Endothelial cell of umbilical vein (primary cell): ENCODE measurements around the gene NME7. TPM values are rescaled to one million over a fixed set of nuclear protein-coding genes. Genes with fewer than 3 reads are reported as not detected.

Experiments used
- BruUV-seq: library from RNA; stranded (reverse); fragments of 400-500 nt; replicated peaks from 2 replicates; lab custom pipeline; 2021; lab: Mats Ljungman, UMichigan
- CTCF ChIA-PET: fragments of 300-600, 350-600 bp; sonication (Branson Sonifier 250); formaldehyde crosslinking; loops from one replicate; lab custom pipeline; 2021; ENCODE audit warnings: antibody characterized with exemption, inconsistent platforms; lab: Charles Lee
- POLR2A ChIA-PET: fragments of 300-600, 350-600 bp; sonication (Branson Sonifier 250); formaldehyde crosslinking; loops from one replicate; lab custom pipeline; 2021; ENCODE audit warnings: antibody characterized with exemption, inconsistent platforms; lab: Charles Lee
- DNase-seq: peaks from one replicate; pipeline ENCODE4 v3.0.0-alpha.2; 2011; ENCODE audit warnings: low read depth, low spot score
- FAIRE-seq: peaks from 2 replicates; lab custom pipeline; 2011; peaks lifted over from hg19 to GRCh38; lab: Jason Lieb, UNC
- H2AFZ ChIP-seq: 2 replicates; pipeline ENCODE4 v1.6.0; 2012; ENCODE audit warnings: low read depth, low read length, control low read depth, inconsistent platforms
- H3K27ac ChIP-seq: 2 replicates; pipeline ENCODE4 v1.5.1; 2011; ENCODE audit warnings: low read depth, mild to moderate bottlenecking, control low read depth, low read length, moderate library complexity; ENCODE audit not compliant: insufficient read depth
- H3K27me3 ChIP-seq, 2 experiments: 2 replicates each; pipeline versions ENCODE4 v1.6.0 to v1.6.1; 2011; ENCODE audit warnings: low read length in 2 of 2, mixed read lengths in 1 of 2; ENCODE audit not compliant: control insufficient read depth in 2 of 2, insufficient read depth in 2 of 2
- H3K36me3 ChIP-seq, 2 experiments: 2 replicates in 1 of 2; 3 replicates in 1 of 2; pipeline ENCODE4 v1.5.1; 2011; ENCODE audit warnings: low read length in 2 of 2, mild to moderate bottlenecking in 1 of 2, moderate library complexity in 1 of 2; ENCODE audit not compliant: control insufficient read depth in 2 of 2, insufficient read depth in 2 of 2; ENCODE audit errors: extremely low read depth in 1 of 2
- H3K4me1 ChIP-seq: 3 replicates; pipeline ENCODE4 v1.5.1; 2011; ENCODE audit warnings: mild to moderate bottlenecking, low read length; ENCODE audit not compliant: control insufficient read depth, insufficient read depth; ENCODE audit errors: extremely low read depth
- H3K4me2 ChIP-seq: 2 replicates; pipeline ENCODE4 v1.6.1; 2011; ENCODE audit warnings: low read length, control low read depth, mixed read lengths; ENCODE audit not compliant: insufficient read depth
- H3K4me3 ChIP-seq, 3 experiments: fragments of 200-600 bp in 1 of 3; sonication (generic), shearing (Covaris generic) in 1 of 3; replicated peaks in 1 of 3; 2 replicates each; pipeline ENCODE4 v1.5.1; 2011 to 2016; ENCODE audit warnings: control low read depth in 3 of 3, low read length in 3 of 3, mild to moderate bottlenecking in 2 of 3, inconsistent platforms in 1 of 3, low read depth in 1 of 3, moderate library complexity in 1 of 3; ENCODE audit not compliant: insufficient read depth in 1 of 3
- H3K79me2 ChIP-seq: 2 replicates; pipeline ENCODE4 v1.6.0; 2012; ENCODE audit warnings: low read length, inconsistent platforms; ENCODE audit not compliant: control insufficient read depth, insufficient read depth
- H3K9ac ChIP-seq: replicated peaks from 2 replicates; pipeline ENCODE3; 2011; ENCODE audit warnings: low read length, control low read depth; ENCODE audit not compliant: insufficient read depth; ENCODE audit errors: extremely low read depth
- H3K9me1 ChIP-seq: replicated peaks from 3 replicates; pipeline ENCODE4 v1.6.0; 2011; ENCODE audit warnings: mild to moderate bottlenecking, low read length; ENCODE audit not compliant: control insufficient read depth, insufficient read depth; ENCODE audit errors: extremely low read depth
- H3K9me3 ChIP-seq: replicated peaks from 2 replicates; pipeline ENCODE4 v1.5.1; 2012; ENCODE audit warnings: low read length, inconsistent platforms; ENCODE audit not compliant: control insufficient read depth, insufficient read depth
- H4K20me1 ChIP-seq: replicated peaks from 2 replicates; pipeline ENCODE3; 2011; ENCODE audit warnings: mild to moderate bottlenecking, low read length; ENCODE audit not compliant: control insufficient read depth, insufficient read depth; ENCODE audit errors: extremely low read depth
- CTCF ChIP-seq, 2 donors: IDR thresholded peaks; 1 replicate in 1 of 2; 2 replicates in 1 of 2; pipeline ENCODE4 v1.5.1; 2011; ENCODE audit warnings: low read length in 2 of 2, mild to moderate bottlenecking in 2 of 2, moderate library complexity in 2 of 2, control low read depth in 1 of 2, inconsistent platforms in 1 of 2, low read depth in 1 of 2; ENCODE audit not compliant: insufficient read depth in 1 of 2; ENCODE audit errors: extremely low read depth in 1 of 2
- EZH2 ChIP-seq: IDR thresholded peaks from 2 replicates; pipeline ENCODE4 v1.6.1; 2012; ENCODE audit warnings: borderline replicate concordance, low read depth, mild to moderate bottlenecking, moderate library complexity, low read length, inconsistent platforms; ENCODE audit not compliant: severe bottlenecking
- FOS ChIP-seq: IDR thresholded peaks from 2 replicates; pipeline ENCODE4 v1.6.1; 2011; ENCODE audit warnings: mild to moderate bottlenecking, low read length, moderate library complexity, borderline replicate concordance; ENCODE audit not compliant: insufficient read depth
- GATA2 ChIP-seq: IDR thresholded peaks from 2 replicates; pipeline ENCODE4 v1.7.0; 2011; ENCODE audit warnings: low read depth, mild to moderate bottlenecking, moderate library complexity, mixed read lengths, low read length; ENCODE audit not compliant: insufficient read length, insufficient read depth
- JUN ChIP-seq: IDR thresholded peaks from 2 replicates; pipeline ENCODE4 v1.6.1; 2011; ENCODE audit warnings: borderline replicate concordance, low read depth; ENCODE audit not compliant: insufficient read length, insufficient read depth
- MAX ChIP-seq: IDR thresholded peaks from 2 replicates; pipeline ENCODE4 v1.6.1; 2011; ENCODE audit not compliant: insufficient read depth, insufficient read length
- MYC ChIP-seq: IDR thresholded peaks from one replicate; pipeline ENCODE4 v1.6.1; 2011; ENCODE audit warnings: mild to moderate bottlenecking, low read depth, low read length
- POLR2A ChIP-seq: IDR thresholded peaks from 2 replicates; pipeline ENCODE4 v1.6.1; 2012; ENCODE audit warnings: low read depth, mild to moderate bottlenecking, control low read depth, low read length
- POLR2AphosphoS5 ChIP-seq: IDR thresholded peaks from 2 replicates; pipeline ENCODE4 v1.6.1; 2012; ENCODE audit warnings: low read depth, mild to moderate bottlenecking, control low read depth, low read length, moderate library complexity; ENCODE audit not compliant: insufficient read depth
- dilution Hi-C: fragments of 300-500 bp; cut with MboI; formaldehyde crosslinking; loops from one replicate; pipeline ENCODE4 v1.15.0; 2019; ENCODE audit warnings: low sequenced_read_pairs; ENCODE audit not compliant: extremely low pct_ligation_motif_present
- intact Hi-C: fragments of 100-400 bp; cut with micrococcal nuclease; formaldehyde crosslinking; loops from one replicate; pipeline ENCODE4 v1.10.0; 2022
- polyA plus RNA-seq, 4 experiments: library from polyadenylated mRNA; depleted of rRNA in 3 of 4; stranded (reverse) in 3 of 4; unstranded in 1 of 4; fragments of >200 nt; gene quantifications; 2 replicates each; pipeline versions ENCODE4 v1.2.1 to v1.2.3, GENCODE V29; 2011 to 2012; ENCODE audit warnings: missing spikeins in 1 of 4
- total RNA-seq: library from RNA; stranded (reverse); gene quantifications from 2 replicates; pipeline ENCODE4 v1.2.3, GENCODE V29; 2021

Gene NME7
- total and polyA plus RNA-seq, 2 donors (not counting 3 experiments of a cell fraction or from before 2014, with no cell fraction given): 16.5 to 25.3 TPM

DNA sequence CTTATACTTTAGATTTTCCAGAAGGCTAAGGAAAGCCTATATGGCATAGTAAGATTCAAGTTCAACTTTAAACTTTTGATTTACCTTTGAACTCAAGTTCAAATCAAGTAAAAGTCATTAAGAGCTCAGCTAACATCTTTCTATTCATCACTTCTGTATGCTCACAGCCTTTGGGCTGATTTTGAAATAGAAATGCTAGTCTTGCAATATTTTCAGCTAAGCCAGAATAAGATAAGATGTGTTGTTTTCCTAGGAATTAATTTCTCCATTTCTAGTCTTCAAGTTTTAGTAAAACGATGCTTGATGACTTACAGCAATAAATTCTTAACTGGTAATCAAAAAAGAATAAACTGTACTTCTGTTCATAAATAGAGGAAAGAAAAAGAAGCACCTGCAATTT lies 225.5 kb downstream of the NME7 start:
- ChIA-PET POLR2A (interaction anchor here (0.6 kb wide), 1 partner anchor 1957 kb away, joined by 4 read pairs; no protein-coding TSS in a partner anchor), CTCF (interaction anchor here (0.9 to 1.5 kb wide), 3 partner anchors 39 to 504 kb away, joined by 3 to 4 read pairs (median 4); no protein-coding TSS in a partner anchor)
- Histone ChIP-seq H3K9me1 (no peaks in the 10 kb centered on the region), H3K9me3 (no peaks in the 10 kb centered on the region), H3K27me3 (no peaks in the 10 kb centered on the region), H3K4me3 (no peak overlapping the region), H2AFZ (no peak overlapping the region), H3K9ac (no peak overlapping the region), H3K4me1 (no peaks in the 10 kb centered on the region), H4K20me1 (no peaks in the 10 kb centered on the region), H3K79me2 (no peaks in the 10 kb centered on the region), H3K27ac (no peak overlapping the region), H3K36me3 (no peaks in the 10 kb centered on the region), H3K4me2 (no peak overlapping the region)
- BruUV-seq: no TSS peak
- FAIRE-seq (no peak), DNase-seq (no peak)
- dilution Hi-C loops (no loop called here), intact Hi-C loops (no loop called here)
- TF ChIP-seq EZH2 (no peak), POLR2AphosphoS5 (no peak), POLR2A (no peak), MAX (no peak), GATA2 (no peak), JUN (no peak), CTCF (IDR thresholded peaks at IDR 0.05; ENCODE audit: extremely low read depth in 1 of 2, insufficient read depth in 1 of 2, low read depth in 1 of 2, low read length in 2 of 2) (no peak), MYC (no peak), FOS (no peak)
